GM18909 (cell line): ENCODE measurements around the gene ALCAM.
"Not testable (repeated sequence)": the region's sequence is repeated elsewhere in the genome, so short reads cannot be mapped to it uniquely, and the experiment has no call there.

Source experiments
- ATAC-seq: cut with Tn5 transposase; IDR thresholded peaks from one replicate; pipeline ENCODE4 v1.9.1; 2021; ENCODE audit warnings: mild to moderate bottlenecking; ENCODE audit not compliant: unreplicated experiment, poor library complexity

ALCAM gene

GRCh38 chr3:105385819-105386508, 19.3 kb downstream of the ALCAM start:
- ATAC-seq, result peak; percentile 85

DNA sequence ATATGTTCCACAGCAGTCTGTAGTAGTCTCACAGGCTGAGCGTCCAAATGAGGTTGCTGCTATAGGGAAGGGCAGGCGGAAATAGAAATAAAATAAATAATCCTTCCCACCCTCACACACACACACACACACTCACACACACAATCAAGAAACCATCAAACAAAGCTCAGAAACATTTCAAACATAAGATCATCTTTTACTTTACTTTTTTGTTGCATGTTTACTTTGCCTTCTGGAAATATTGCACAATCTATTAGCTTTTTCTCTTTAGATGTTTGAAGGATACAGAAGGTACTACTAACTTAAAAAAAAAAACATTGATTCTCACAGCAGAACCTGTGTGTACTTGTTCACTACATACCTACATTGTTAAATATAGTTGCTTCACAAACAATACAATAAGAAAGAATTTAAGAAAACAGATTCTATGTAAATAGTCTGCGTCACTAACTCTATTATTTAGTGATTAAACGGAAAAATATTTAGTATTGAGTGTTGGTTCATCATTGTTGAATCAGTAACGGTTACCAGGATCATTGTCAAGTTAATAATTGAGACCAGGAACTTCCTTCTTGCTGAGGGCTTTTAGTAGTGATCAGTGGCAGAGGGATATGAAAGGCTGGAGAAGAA, 20.5 kb downstream of the ALCAM start:
- no peak for ATAC-seq

- ATAC-seq, result no peak
These were observed 21.5 kb downstream of the ALCAM start for GRCh38 chr3:105388176-105388575.

GRCh38 chr3:105389759-105390158, 23.1 kb downstream of the ALCAM start:
- not testable (repeated sequence) for ATAC-seq

GRCh38 chr3:105392598-105392997, 25.9 kb downstream of the ALCAM start:
- ATAC-seq, result not testable (repeated sequence)

DNA sequence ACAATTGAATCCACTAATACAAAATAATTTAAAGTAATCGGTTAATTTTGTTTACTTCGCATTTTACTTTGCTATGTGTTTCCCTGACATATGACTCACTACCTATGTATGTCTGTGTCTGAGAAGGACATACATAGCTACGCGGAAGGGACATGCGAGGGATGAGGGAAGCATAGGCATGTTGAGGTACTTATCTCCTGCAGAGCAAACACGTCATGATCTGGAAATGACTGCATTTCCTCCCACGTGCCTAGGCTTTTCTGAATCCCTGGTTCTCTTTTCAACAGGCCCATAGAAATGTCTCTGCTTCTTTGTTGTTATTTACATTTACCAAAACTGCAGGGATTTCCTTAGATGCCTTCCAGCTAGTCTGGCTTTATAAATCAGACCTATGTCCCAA, 27.5 kb downstream of the ALCAM start:
- no peak for ATAC-seq

DNA sequence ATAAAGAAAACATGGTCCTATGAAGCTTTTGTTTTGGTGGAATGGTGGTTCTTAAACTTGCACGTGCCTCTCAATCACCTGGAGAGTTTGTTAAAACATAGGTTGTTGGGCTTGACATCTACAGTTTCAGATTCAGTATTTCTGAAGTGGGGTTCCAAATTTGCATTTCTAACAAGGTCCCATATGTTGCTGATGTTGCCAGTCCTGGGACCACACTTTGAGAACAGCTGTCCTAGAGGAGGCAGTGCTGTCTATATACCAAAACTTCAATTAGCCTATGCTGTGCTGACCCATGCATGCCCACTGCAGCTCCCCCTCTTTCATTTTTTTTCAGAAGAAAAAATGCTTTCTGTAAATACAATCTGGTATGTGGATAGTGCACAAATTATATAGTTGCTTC, 31.3 kb downstream of the ALCAM start:
- no peak for ATAC-seq

GRCh38 chr3:105398437-105398836, 31.7 kb downstream of the ALCAM start:
- ATAC-seq, result no peak

DNA sequence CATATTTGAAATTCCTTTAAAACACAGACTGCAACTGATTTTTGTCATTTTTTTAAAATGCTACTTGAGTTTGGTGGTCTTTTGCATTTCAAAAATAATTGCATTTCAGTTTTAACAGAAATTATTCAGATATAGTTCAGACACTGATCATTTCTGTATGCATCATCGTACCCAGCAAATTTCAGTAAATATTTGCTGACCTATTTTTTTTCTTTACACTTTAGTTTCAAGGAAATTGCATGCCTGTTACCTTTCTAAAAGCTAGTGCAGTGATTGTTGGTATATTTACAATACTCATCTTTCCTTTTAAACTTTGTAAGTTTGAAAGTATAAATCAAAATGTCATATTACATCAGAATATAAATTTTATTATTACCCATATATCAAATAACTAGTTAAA, 32.4 kb downstream of the ALCAM start:
- ATAC-seq, result no peak

DNA sequence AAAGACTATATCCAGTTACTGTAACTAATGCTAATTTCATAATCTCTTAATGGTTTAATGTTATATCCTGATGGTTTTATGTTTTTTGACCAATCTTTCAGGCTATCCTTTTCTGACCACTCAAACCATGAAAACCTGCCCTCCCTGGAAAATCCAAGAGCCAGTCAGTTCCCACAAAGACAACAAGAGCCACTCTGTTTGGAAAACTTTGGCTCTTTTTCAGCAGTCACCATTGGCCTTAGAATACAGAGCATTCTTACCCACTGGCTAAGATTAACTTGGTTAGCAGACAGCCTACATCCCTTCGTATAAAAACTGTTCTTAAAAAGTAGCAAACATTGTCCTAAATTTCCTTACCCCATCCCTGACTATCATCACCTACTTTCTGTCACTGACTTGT, 32.9 kb downstream of the ALCAM start:
- ATAC-seq, result no peak

GRCh38 chr3:105401254-105401653, 34.5 kb downstream of the ALCAM start:
- no peak for ATAC-seq

DNA sequence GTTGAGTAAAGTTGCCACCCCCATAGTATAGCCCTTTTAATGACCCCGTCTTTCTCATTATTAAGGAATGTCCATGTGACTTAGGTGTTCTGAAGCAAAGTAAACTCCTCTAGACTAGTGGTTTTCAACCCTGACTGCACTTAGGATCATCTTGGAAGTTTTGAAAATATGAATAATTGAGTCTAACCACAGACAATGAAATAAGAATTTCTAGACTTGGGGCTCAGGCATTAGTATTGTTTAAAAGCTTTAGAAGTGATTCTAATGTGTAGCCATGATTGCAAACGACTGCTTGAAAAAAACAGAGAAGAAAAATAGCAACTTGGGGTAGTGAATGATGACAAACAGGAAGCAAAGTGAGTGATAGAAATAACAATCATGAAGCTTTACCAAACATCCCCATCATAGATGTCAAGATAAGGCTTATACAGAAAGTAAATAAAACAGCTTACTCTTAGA, 35.0 kb downstream of the ALCAM start:
- no peak for ATAC-seq

- no peak for ATAC-seq
These were observed 35.6 kb downstream of the ALCAM start for GRCh38 chr3:105402287-105402801.

- not testable (repeated sequence) for ATAC-seq
These were observed 36.3 kb downstream of the ALCAM start for GRCh38 chr3:105403034-105403433.

- ATAC-seq, result no peak
These were observed 39.6 kb downstream of the ALCAM start for GRCh38 chr3:105406268-105406667.

DNA sequence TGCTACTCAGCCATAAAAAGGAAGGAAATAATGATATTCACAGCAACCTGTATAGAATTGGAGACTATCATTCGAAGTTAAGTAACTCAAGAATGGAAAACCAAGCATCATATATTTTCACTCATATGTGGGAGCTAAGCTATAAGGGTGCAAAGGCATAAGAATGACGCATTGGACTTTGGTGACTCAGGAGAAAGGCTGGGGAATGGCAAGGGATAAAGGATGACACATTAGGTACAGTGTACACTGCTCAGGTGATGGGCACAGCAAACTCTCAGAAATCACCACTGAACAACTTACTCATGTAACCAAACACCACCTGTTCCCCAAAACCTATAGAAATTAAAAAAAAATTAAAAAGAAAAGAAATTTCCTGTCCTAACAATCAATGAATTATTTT, 42.7 kb downstream of the ALCAM start:
- ATAC-seq, result no peak

DNA sequence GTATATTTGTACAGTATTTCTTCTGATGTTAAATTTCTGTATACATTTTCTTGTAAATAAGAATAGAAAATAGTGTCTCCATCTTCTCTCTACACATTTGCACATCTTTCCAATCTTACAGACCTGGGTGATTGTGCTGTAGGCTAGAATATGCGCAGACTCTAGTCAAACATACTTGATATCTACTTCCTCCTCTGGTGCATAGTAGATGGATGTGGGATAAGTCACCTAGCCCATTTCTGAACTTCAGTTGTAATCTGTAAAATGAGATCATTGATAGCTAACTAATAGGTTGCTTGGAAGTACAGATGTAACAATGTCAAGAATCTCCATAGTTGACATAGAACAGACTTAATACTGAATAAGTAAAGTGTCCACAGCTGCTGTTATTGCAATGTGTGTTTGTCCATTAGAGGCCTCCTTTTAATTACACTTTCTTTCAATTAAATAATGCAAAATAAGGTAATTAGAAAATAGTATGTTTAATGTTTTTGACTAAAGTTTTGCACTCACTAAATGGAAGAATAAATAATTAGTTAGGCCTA, 46.7 kb downstream of the ALCAM start:
- no peak for ATAC-seq

- no peak for ATAC-seq
These were observed 48.1 kb downstream of the ALCAM start for GRCh38 chr3:105414841-105415240.

- no peak for ATAC-seq
These were observed 49.2 kb downstream of the ALCAM start for GRCh38 chr3:105415951-105416350.

DNA sequence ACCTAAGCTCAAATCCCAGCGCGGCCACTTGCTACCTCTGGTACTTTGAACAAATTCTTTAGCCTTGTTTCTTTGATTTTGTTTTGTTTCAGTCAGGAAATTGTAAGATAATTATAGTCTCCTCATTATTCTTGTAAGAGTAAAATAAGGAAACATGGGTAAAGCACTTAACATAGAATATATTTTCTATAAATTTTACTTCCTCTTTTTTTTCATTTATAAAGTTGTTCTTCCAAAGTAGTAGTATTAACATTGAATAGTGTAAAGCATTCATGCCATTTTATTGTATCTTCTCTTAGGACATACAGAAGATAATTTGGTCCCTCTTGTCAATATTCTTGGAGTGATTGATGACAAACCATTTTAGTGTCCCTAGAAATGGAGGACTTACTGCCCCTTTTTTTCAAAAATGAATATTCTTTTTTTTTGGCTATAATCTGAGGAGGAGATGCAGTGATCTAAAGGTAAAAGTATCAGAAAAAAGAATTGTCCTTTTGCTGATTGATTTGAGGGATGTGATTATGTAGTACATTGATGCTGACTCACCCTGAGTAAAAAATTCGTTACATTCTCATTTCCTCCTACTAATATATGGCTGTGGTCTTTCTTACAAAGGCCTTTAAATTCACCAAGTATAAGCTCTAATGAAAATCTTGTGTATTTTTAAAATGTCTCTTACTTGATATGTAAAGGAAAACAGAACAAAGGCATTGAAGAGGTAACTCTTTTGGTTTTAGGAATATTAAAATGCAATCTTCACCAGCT, 51.0 kb downstream of the ALCAM start:
- no peak for ATAC-seq

- no peak for ATAC-seq
These were observed 55.9 kb downstream of the ALCAM start for GRCh38 chr3:105422645-105423044.
